Loucy (cell line): ENCODE measurements around the gene WDR37.

ENCODE experiments used
- H2AFZ ChIP-seq: fragments of 200-600 bp; sonication (generic); 2 replicates; pipeline ENCODE4 v1.6.0; 2016; ENCODE audit warnings: antibody characterized with exemption, mild to moderate bottlenecking, low read length, moderate library complexity
- H3F3A ChIP-seq: fragments of 200-600 bp; 2 replicates; pipeline ENCODE4 v1.6.0; 2016; ENCODE audit warnings: antibody characterized with exemption, low read depth, mild to moderate bottlenecking
- H3K27me3 ChIP-seq: fragments of 200-600 bp; sonication (generic); 2 replicates; pipeline ENCODE4 v1.6.1; 2014; ENCODE audit warnings: low read length, mild to moderate bottlenecking; ENCODE audit not compliant: insufficient read depth, poor library complexity, severe bottlenecking
- H3K36me3 ChIP-seq: fragments of 200-600 bp; sonication (generic); 2 replicates; pipeline ENCODE4 v1.6.1; 2016; ENCODE audit warnings: low read length; ENCODE audit not compliant: insufficient read depth
- H3K4me1 ChIP-seq: fragments of 200-600 bp; sonication (generic); 2 replicates; pipeline ENCODE4 v1.5.1; 2014; ENCODE audit warnings: low read length, mild to moderate bottlenecking; ENCODE audit not compliant: insufficient read depth, poor library complexity, severe bottlenecking
- H3K4me2 ChIP-seq: fragments of 200-600 bp; sonication (generic); 2 replicates; pipeline ENCODE4 v1.6.0; 2014; ENCODE audit warnings: antibody characterized with exemption, low read length, low read depth, mild to moderate bottlenecking; ENCODE audit not compliant: poor library complexity, severe bottlenecking
- H3K4me3 ChIP-seq: fragments of 200-600 bp; sonication (generic); 2 replicates; pipeline ENCODE4 v1.5.1; 2014; ENCODE audit warnings: low read length, mild to moderate bottlenecking, mixed read lengths; ENCODE audit not compliant: poor library complexity, severe bottlenecking
- H3K79me2 ChIP-seq: fragments of 200-600 bp; sonication (generic); 2 replicates; pipeline ENCODE4 v1.6.1; 2014; ENCODE audit warnings: low read length; ENCODE audit not compliant: insufficient read depth
- H3K9ac ChIP-seq: fragments of 200-600 bp; sonication (generic); 2 replicates; pipeline ENCODE4 v1.6.0; 2014; ENCODE audit warnings: mild to moderate bottlenecking, low read depth, low read length, moderate library complexity; ENCODE audit not compliant: poor library complexity, severe bottlenecking
- H3K9me2 ChIP-seq: fragments of 200-600 bp; sonication (generic); replicated peaks from 2 replicates; pipeline ENCODE4 v1.6.1; 2016; ENCODE audit warnings: low read depth, low read length, mixed read lengths
- H3K9me3 ChIP-seq: fragments of 200-600 bp; sonication (generic); 2 replicates; pipeline ENCODE4 v1.6.1; 2014; ENCODE audit warnings: mild to moderate bottlenecking, antibody characterized with exemption, low read length, low read depth; ENCODE audit not compliant: insufficient read depth
- H4K20me1 ChIP-seq: fragments of 200-600 bp; sonication (generic); 2 replicates; pipeline ENCODE4 v1.6.0; 2014; ENCODE audit warnings: antibody characterized with exemption, low read length, mild to moderate bottlenecking; ENCODE audit not compliant: insufficient read depth, poor library complexity, severe bottlenecking
- EZH2phosphoT487 ChIP-seq: fragments of 200-600 bp; IDR thresholded peaks from 2 replicates; pipeline ENCODE4 v1.6.1; 2018; ENCODE audit warnings: antibody characterized with exemption, mild to moderate bottlenecking, moderate library complexity, borderline replicate concordance
- TF ChIP-seq, protein P1 (sequence below): fragments of 200-600 bp; sonication (generic); conservative IDR thresholded peaks from 2 replicates; pipeline ENCODE4 v1.5.1; 2014; ENCODE audit warnings: mild to moderate bottlenecking, antibody characterized with exemption, low read length

Gene WDR37

DNA sequence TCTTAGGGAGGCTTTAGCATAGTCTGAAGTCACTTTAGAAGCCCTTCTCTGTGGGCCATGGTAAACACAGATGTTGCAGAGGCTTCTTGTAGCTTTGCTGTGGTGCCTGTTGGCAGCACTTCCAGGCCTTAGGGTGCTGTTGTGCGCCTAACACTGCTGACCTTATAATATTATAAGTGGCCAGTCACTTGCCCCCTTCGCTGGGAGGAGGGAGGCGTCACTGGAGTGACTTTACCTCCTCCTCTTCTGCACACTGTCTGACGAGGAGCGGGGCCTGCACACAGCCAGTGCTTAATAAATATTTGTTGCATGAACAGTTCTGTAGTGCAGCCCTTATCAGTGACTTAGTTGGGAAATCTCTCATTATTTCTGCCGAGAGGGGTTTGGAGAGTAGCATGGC is 63.3 kb downstream of the WDR37 start:
- no peak overlapping the region for H2AFZ ChIP-seq
- H3K9ac ChIP-seq: no peak overlapping the region
- no peaks in the 10 kb centered on the region for H3K9me2 ChIP-seq
- H3F3A ChIP-seq: 0 out of 2 replicates have a peak, but pooled peaks cover 3% of the 10 kb centered on the region
- peaks cover 14% of the 10 kb centered on the region; the same call in 1 of the 2 replicates for H3K79me2 ChIP-seq
- no peak overlapping the region for H3K4me2 ChIP-seq
- TF ChIP-seq EZH2phosphoT487: no peak
- TF ChIP-seq, protein P1, sequence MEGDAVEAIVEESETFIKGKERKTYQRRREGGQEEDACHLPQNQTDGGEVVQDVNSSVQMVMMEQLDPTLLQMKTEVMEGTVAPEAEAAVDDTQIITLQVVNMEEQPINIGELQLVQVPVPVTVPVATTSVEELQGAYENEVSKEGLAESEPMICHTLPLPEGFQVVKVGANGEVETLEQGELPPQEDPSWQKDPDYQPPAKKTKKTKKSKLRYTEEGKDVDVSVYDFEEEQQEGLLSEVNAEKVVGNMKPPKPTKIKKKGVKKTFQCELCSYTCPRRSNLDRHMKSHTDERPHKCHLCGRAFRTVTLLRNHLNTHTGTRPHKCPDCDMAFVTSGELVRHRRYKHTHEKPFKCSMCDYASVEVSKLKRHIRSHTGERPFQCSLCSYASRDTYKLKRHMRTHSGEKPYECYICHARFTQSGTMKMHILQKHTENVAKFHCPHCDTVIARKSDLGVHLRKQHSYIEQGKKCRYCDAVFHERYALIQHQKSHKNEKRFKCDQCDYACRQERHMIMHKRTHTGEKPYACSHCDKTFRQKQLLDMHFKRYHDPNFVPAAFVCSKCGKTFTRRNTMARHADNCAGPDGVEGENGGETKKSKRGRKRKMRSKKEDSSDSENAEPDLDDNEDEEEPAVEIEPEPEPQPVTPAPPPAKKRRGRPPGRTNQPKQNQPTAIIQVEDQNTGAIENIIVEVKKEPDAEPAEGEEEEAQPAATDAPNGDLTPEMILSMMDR: no peak
- no peaks in the 10 kb centered on the region for H3K27me3 ChIP-seq
- H3K9me3 ChIP-seq: no peaks in the 10 kb centered on the region
- no peak overlapping the region for H3K4me3 ChIP-seq
- H3K4me1 ChIP-seq: peaks cover 40% of the 10 kb centered on the region
- H3K36me3 ChIP-seq: peaks cover 79% of the 10 kb centered on the region; the same call in 1 of the 2 replicates
- H4K20me1 ChIP-seq: no peaks in the 10 kb centered on the region

DNA sequence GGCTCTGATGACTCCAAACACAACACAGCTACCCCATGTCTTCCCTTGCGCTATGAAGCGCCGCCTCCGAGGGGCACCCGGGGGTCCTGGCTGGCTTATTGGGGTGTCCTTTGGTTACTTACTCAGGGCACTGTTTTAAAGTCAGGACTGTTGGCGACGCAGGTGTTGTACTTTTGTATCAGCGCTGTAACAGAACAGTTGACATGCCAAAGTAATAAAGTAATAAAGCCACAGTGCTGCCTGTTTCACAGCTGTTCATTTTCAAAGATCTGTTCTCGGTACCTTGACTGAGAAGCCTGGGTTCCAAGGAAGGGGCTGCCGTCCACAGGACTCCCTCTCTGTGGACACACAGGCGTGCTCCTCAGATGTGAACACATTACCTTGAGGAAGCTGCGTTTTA is 64.1 kb downstream of the WDR37 start:
- H3K4me2 ChIP-seq: no peak overlapping the region

DNA sequence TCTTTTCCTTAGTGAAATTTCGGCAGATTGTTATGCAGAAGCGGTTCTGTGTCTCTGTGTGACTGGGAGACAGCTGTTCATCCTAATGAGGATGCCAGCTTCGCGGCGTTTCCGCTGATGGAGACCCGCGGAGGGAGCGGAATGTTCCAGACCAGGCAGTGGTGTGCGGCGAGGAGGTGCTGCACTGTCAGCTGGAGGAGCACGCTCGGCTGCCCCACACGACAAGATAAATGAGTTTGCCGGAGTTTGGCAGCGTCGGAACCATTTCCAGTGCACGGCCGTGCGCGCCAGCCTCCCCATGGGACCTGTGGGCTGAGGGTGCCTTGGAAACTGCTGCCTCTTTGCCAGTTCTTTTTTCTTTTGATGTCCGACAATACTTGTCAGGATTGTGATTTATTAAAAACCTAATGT is 64.6 kb downstream of the WDR37 start:
- H2AFZ ChIP-seq: no peak overlapping the region
- H3K4me3 ChIP-seq: no peak overlapping the region
- no peak overlapping the region for H3K9ac ChIP-seq
- no peaks in the 10 kb centered on the region for H3K9me3 ChIP-seq
- H3K4me2 ChIP-seq: no peak overlapping the region
- H3F3A ChIP-seq: no peaks in the 10 kb centered on the region
- no peaks in the 10 kb centered on the region for H3K9me2 ChIP-seq
- peaks cover 14% of the 10 kb centered on the region; the same call in 1 of the 2 replicates for H3K79me2 ChIP-seq
- H3K4me1 ChIP-seq: peaks cover 27% of the 10 kb centered on the region
- H4K20me1 ChIP-seq: no peaks in the 10 kb centered on the region
- peaks cover 87% of the 10 kb centered on the region; the same call in 1 of the 2 replicates for H3K36me3 ChIP-seq
- TF ChIP-seq, protein P1: no peak
- no peak for TF ChIP-seq EZH2phosphoT487
- no peaks in the 10 kb centered on the region for H3K27me3 ChIP-seq

More for the DNA sequence above, 64.1 kb downstream of the WDR37 start:
- no peaks in the 10 kb centered on the region for H3K9me3 ChIP-seq
- H3K36me3 ChIP-seq: peaks cover 87% of the 10 kb centered on the region; the same call in 1 of the 2 replicates
- H3K4me3 ChIP-seq: no peak overlapping the region
- H3K27me3 ChIP-seq: no peaks in the 10 kb centered on the region
- H3K9me2 ChIP-seq: no peaks in the 10 kb centered on the region
- H3K79me2 ChIP-seq: peaks cover 14% of the 10 kb centered on the region; the same call in 1 of the 2 replicates
- no peak overlapping the region for H2AFZ ChIP-seq
- peaks cover 32% of the 10 kb centered on the region for H3K4me1 ChIP-seq
- H4K20me1 ChIP-seq: no peaks in the 10 kb centered on the region
- H3K9ac ChIP-seq: no peak overlapping the region
- H3F3A ChIP-seq: 0 out of 2 replicates have a peak, but pooled peaks cover 3% of the 10 kb centered on the region
- TF ChIP-seq, protein P1: no peak
- TF ChIP-seq EZH2phosphoT487: no peak
